ENCODE results near the gene DCC.

- TF ChIP-seq SUZ12 (IDR thresholded peaks at IDR 0.05) (no peak), L3MBTL2 (conservative IDR thresholded peaks at IDR 0.05) (no peak), CTBP1 (IDR thresholded peaks at IDR 0.05; ENCODE audit: borderline replicate concordance) (no peak), BHLHE40 (IDR thresholded peaks at IDR 0.05; ENCODE audit: borderline replicate concordance) (no peak), FOXA1 (IDR thresholded peaks at IDR 0.05) (no peak), HDGF (IDR thresholded peaks at IDR 0.05; ENCODE audit: borderline replicate concordance) (no peak), PKNOX1 (IDR thresholded peaks at IDR 0.05) (no peak), SP1 (IDR thresholded peaks at IDR 0.05) (no peak), ZNF384 (IDR thresholded peaks at IDR 0.05) (no peak), FOXM1 (IDR thresholded peaks at IDR 0.05; ENCODE audit: borderline replicate concordance) (no peak), FOXK2 (IDR thresholded peaks at IDR 0.05) (no peak)
Measured at GRCh38 chr18:52345428-52345827, 5.4 kb downstream of the DCC start.

All from HEK293T (cell line).